Measurements from ENCODE around the gene PPIL6.

DNA sequence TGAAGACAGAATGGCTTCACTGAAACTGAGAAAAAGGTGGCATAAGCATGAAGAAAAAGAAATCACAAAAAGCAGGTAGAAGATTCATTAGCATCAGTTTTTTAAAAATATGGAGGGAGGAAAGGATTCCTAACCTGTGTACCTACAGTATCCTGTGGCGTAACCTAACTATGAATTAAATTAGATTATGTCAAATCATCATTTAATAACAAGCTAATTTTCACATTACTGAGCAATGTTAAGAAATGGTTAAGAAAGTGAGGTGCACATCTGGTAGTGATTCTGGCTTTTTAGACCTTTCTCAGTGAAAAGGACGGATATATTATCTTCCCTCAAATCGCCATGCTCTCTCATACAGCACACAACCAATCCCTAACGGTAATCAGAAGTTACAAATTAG is 70.7 kb downstream of the PPIL6 start:
- TF ChIP-seq, protein P1, sequence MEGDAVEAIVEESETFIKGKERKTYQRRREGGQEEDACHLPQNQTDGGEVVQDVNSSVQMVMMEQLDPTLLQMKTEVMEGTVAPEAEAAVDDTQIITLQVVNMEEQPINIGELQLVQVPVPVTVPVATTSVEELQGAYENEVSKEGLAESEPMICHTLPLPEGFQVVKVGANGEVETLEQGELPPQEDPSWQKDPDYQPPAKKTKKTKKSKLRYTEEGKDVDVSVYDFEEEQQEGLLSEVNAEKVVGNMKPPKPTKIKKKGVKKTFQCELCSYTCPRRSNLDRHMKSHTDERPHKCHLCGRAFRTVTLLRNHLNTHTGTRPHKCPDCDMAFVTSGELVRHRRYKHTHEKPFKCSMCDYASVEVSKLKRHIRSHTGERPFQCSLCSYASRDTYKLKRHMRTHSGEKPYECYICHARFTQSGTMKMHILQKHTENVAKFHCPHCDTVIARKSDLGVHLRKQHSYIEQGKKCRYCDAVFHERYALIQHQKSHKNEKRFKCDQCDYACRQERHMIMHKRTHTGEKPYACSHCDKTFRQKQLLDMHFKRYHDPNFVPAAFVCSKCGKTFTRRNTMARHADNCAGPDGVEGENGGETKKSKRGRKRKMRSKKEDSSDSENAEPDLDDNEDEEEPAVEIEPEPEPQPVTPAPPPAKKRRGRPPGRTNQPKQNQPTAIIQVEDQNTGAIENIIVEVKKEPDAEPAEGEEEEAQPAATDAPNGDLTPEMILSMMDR (IDR thresholded peaks at IDR 0.05): no peak
- no peak for TF ChIP-seq POLR2A (IDR thresholded peaks at IDR 0.05)
- no peak for TF ChIP-seq POLR2AphosphoS5 (IDR thresholded peaks at IDR 0.05)
